AG09309 (cell line): Measurements from ENCODE around the gene PLD5.

Source experiments
- DNase-seq: peaks from one replicate; pipeline ENCODE4 v3.0.0-alpha.2; 2010; ENCODE audit warnings: low read depth
- H3K4me3 ChIP-seq: 2 replicates; pipeline ENCODE4 v1.5.1; 2011; ENCODE audit warnings: mild to moderate bottlenecking, low read depth, low read length, moderate library complexity; ENCODE audit not compliant: control insufficient read depth
- TF ChIP-seq, protein P1 (sequence below): IDR thresholded peaks from 2 replicates; pipeline ENCODE4 v1.5.1; 2011; ENCODE audit warnings: mild to moderate bottlenecking, low read depth, low read length, inconsistent platforms; ENCODE audit not compliant: insufficient read depth, control insufficient read depth; ENCODE audit errors: missing control alignments

The PLD5 gene

DNA sequence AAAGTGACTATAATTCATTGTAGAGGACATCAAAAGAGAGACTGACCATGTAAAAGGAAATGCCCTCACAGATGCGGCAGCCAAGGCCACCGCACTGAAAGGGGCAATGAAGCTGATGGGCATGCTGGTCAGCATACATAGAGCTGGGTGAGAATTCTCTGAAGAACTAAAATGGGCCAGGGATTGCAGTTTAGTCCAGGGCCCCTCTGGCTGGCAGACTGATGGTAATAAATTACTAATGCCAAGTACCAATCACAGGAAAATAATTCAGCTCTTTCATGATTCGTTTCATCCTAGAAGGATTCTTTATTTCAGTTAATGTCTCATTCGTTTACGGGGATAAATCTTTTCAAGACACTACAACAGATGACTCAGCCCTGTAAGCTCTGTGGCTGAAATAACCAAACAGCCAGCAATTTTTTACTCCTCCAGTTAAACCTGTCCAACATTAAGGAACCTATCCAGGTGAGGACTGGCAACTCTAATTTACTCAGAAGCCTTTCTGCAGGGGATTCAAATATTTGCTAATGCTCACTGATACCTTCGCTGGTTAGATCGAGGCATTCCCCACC, 468.7 kb downstream of the PLD5 start:
- TF ChIP-seq, protein P1, sequence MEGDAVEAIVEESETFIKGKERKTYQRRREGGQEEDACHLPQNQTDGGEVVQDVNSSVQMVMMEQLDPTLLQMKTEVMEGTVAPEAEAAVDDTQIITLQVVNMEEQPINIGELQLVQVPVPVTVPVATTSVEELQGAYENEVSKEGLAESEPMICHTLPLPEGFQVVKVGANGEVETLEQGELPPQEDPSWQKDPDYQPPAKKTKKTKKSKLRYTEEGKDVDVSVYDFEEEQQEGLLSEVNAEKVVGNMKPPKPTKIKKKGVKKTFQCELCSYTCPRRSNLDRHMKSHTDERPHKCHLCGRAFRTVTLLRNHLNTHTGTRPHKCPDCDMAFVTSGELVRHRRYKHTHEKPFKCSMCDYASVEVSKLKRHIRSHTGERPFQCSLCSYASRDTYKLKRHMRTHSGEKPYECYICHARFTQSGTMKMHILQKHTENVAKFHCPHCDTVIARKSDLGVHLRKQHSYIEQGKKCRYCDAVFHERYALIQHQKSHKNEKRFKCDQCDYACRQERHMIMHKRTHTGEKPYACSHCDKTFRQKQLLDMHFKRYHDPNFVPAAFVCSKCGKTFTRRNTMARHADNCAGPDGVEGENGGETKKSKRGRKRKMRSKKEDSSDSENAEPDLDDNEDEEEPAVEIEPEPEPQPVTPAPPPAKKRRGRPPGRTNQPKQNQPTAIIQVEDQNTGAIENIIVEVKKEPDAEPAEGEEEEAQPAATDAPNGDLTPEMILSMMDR, result no peak
- no peak overlapping the region for H3K4me3 ChIP-seq
- DNase-seq, result no peak

DNA sequence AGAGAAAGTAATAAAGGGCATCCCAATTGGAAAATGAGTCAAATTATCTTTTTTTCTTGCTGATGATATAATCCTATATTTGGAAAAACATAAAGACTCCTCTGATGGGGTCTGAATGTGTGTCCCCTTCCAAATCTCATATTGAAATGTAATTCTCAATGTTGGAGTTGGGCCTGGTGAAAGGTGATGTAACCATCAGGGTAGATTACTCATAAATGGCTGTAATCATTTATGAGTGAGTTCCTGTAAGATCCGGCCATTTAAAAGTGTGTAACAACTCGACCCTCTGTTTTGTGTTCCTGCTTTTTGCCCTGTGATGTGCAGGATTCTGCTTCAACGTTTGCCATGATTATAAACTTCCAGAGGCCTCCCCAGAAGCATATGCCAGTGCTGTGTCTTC, 481.3 kb downstream of the PLD5 start:
- no peak for DNase-seq
- TF ChIP-seq, protein P1, result no peak
- H3K4me3 ChIP-seq, result no peak overlapping the region

DNA sequence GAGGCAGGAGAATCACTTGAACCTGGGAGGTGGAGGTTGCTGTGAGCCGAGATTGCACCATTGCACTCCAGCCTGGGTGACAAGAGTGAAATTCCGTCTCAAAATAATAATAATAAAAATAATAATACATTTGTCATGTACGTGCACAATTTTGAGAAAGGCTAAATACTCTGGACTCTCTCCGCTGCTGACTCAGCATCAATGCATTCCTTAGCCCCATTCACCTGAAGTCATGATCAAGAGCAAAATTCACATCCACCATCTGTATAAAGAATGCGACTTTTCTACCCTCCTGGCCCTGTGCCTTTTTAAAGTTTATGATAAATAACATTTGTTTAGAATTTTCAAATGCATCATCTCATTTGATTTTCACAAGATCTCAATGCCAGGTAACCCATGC, 490.1 kb downstream of the PLD5 start:
- TF ChIP-seq, protein P1, result no peak
- no peak overlapping the region for H3K4me3 ChIP-seq
- DNase-seq, result no peak

DNA sequence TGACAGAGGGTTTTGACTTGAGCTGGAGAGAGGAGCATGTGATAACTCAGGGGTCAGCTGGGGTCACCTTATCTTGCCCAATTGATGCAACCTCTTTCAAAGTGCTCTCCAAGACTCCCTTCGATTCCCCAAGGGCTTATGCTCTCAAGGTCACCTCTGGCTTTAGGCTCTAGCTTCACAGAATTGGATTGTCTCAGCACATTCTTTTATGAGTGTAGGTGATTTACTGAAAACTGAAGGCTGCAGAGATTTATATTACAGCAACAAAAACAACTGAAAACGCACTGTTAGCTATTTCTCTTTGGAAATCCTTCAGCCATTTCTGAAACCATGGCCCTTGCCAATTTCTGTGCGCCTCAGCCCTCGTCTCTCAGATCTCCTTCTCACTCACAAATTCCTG, 491.1 kb downstream of the PLD5 start:
- no peak overlapping the region for H3K4me3 ChIP-seq
- DNase-seq, result no peak
- TF ChIP-seq, protein P1, result no peak
